Common myeloid progenitor, CD34-positive (primary cell): ENCODE data around the gene ZNF341. TPM values are rescaled to one million over a fixed set of nuclear protein-coding genes. Genes with fewer than 3 reads are reported as not detected.

Experiments
- CTCF ChIA-PET: fragments of 350-600 bp; sonication (Branson Sonifier 250); formaldehyde crosslinking; loops from one replicate; lab custom pipeline; 2021; ENCODE audit warnings: antibody characterized with exemption; lab: Charles Lee
- POLR2A ChIA-PET: fragments of 350-600 bp; sonication (Branson Sonifier 250); formaldehyde crosslinking; loops from one replicate; lab custom pipeline; 2021; ENCODE audit warnings: antibody characterized with exemption; lab: Charles Lee
- DNase-seq, 3 donors: peaks; one replicate each; pipeline versions ENCODE4 v3.0.0 to v3.0.0-alpha.2; 2013
- H3K27ac ChIP-seq, 2 experiments: 1 replicate in 1 of 2; 2 replicates in 1 of 2; pipeline ENCODE4 v1.7.0; 2013; ENCODE audit warnings: inconsistent platforms in 2 of 2, low read length in 2 of 2, mild to moderate bottlenecking in 2 of 2, low read depth in 1 of 2, moderate library complexity in 1 of 2; ENCODE audit not compliant: severe bottlenecking in 2 of 2, insufficient read depth in 1 of 2, poor library complexity in 1 of 2
- H3K27me3 ChIP-seq, 5 experiments: replicated peaks in 2 of 5; 1 replicate in 3 of 5; 2 replicates in 2 of 5; pipeline versions ENCODE4 v1.6.1 to v1.7.0; 2013; ENCODE audit warnings: low read length in 4 of 5, mild to moderate bottlenecking in 2 of 5, moderate library complexity in 2 of 5, inconsistent platforms in 1 of 5; ENCODE audit not compliant: insufficient read depth in 5 of 5, control insufficient read depth in 4 of 5
- H3K36me3 ChIP-seq, 4 experiments: 1 replicate in 2 of 4; 2 replicates in 2 of 4; pipeline versions ENCODE4 v1.6.1 to v1.7.0; 2013; ENCODE audit warnings: low read length in 3 of 4, control low read depth in 1 of 4, mild to moderate bottlenecking in 1 of 4; ENCODE audit not compliant: control insufficient read depth in 4 of 4, insufficient read depth in 4 of 4
- H3K4me1 ChIP-seq, 4 experiments: 1 replicate in 3 of 4; 2 replicates in 1 of 4; pipeline versions ENCODE4 v1.6.1 to v1.7.1; 2013; ENCODE audit warnings: low read length in 3 of 4, mild to moderate bottlenecking in 3 of 4, control low read depth in 1 of 4, inconsistent platforms in 1 of 4, moderate library complexity in 1 of 4; ENCODE audit not compliant: control insufficient read depth in 4 of 4, insufficient read depth in 4 of 4; ENCODE audit errors: control extremely low read depth in 1 of 4
- H3K4me3 ChIP-seq, 7 experiments: 1 replicate in 4 of 7; 2 replicates in 3 of 7; pipeline versions ENCODE4 v1.5.1 to v1.7.0; 2013; ENCODE audit warnings: mild to moderate bottlenecking in 7 of 7, low read length in 6 of 7, moderate library complexity in 6 of 7, inconsistent platforms in 2 of 7, low read depth in 2 of 7, control low read depth in 1 of 7; ENCODE audit not compliant: insufficient read depth in 4 of 7, control insufficient read depth in 1 of 7; ENCODE audit errors: extremely low read depth in 1 of 7
- H3K9me3 ChIP-seq, 5 experiments: 1 replicate in 4 of 5; 2 replicates in 1 of 5; pipeline versions ENCODE4 v1.6.1 to v1.7.1; 2013; ENCODE audit warnings: low read length in 4 of 5, mild to moderate bottlenecking in 2 of 5, inconsistent platforms in 1 of 5, low read depth in 1 of 5, moderate library complexity in 1 of 5; ENCODE audit not compliant: control insufficient read depth in 4 of 5, insufficient read depth in 2 of 5; ENCODE audit errors: control extremely low read depth in 1 of 5
- WGBS: methylation state at CpG from one replicate; pipeline ENCODE4 v1.1.5; 2013; ENCODE audit not compliant: insufficient coverage; 5-methylcytosine and 5-hydroxymethylcytosine counted together
- polyA plus RNA-seq: library from polyadenylated mRNA; unstranded; fragments of 120-200 nt; gene quantifications from one replicate; pipeline ENCODE4 v1.2.1, GENCODE V29; 2013

ZNF341 gene
- 2.5 TPM for polyA plus RNA-seq

DNA sequence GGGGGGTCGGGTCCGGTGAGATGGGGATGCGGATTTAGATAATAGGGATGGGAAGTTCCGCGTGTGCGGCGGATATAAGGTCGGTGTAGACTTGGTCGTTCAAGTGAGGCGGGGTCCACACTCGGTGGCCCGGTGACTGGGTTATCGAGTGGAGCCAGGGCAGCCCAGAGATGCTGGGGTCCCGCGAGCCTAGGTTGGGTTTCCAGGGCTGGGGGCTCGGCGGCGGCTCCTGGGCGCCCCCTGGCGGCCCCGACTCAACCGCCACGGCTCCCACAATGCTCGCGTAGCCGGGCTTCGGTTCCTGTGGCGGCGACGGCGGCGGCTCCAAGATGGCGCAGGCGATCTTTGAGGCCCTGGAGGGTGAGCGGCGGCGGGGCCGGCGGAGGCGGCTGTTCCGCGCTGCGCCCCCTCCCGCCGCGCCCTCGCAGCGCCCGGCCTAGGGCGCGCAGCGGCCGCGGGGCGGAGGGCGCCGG lies at the start of gene ZNF341:
ZNF341 (plus strand) TSS at position 304 of the 473 bp plus-strand sequence; CDS start at position 330, 26 bp downstream.
- H3K27ac ChIP-seq: peak within 1 kb of the TSS in 1 of 2 experiments; percentile 58
- H3K27me3 ChIP-seq: no peaks in the 10 kb centered on the region
- no peaks in the 10 kb centered on the region for H3K36me3 ChIP-seq
- H3K4me3 ChIP-seq: peak within 1 kb of the TSS; percentile 42 to 88 (median 71)
- ChIA-PET POLR2A (interaction anchor here (1.0 to 1.6 kb wide), 3 partner anchors 12 to 381 kb away, joined by 4 read pairs; partner anchors contain the start of genes CHMP4B, EIF2S2 and PXMP4), CTCF (no interaction called here)
- under 1% methylated on average over 44 of the region's 57 CpGs for WGBS
- DNase-seq: peak; percentile 89 to 94 (median 94)
- peaks cover 0 to 11% (median 3%) of the 10 kb centered on the region in 5 experiments for H3K9me3 ChIP-seq
- peaks cover 0 to 29% (median 26%) of the 10 kb centered on the region in 4 experiments for H3K4me1 ChIP-seq

DNA sequence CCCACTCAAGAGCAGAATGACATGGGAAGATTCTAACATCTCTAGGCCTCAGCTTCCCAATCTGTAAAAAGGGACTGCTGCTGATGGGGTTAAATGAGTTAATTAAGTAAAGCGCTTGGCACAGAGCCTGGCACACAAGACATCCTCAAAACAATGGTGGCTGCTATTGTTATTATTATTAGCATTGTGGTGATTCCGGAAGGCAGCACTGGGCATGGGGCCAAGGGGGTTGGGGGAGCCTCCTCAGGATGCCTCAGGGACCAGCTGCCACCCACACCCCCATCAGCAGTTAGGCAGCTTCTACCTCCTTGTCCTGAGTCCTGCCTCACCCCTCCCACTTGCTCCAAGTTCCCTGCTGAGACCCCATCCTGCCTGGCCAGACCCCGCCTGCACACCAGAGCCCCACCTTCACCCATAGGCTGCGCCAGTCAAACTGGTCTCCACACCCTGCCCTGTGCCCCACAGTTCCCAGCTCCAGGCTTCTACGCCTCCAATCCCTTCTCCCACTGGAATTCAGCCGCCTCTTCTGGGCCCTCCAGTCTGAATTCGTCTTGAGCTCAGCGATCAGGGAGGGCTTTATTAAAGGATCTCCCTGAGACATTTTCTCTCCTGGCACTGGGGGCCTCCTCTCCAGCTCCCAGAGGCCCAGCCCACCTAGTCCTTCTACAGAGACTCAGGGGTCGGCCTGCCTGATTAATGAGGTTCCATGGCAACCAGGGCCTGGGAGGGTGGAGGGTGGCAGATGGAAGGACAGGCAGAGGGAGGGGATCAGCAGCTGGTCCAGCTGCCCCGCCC lies 47.1 kb upstream of the ZNF341 start:
- H3K36me3 ChIP-seq: peaks cover 0 to 28% (median 4%) of the 10 kb centered on the region in 4 experiments
- CTCF ChIA-PET: interaction anchor here (0.7 to 2.6 kb wide), 6 partner anchors 9 to 231 kb away, joined by 3 to 7 read pairs (median 3); partner anchors contain the start of gene ACTL10
- no peaks in the 10 kb centered on the region for H3K9me3 ChIP-seq
- peak overlapping the region in 5 of 7 experiments; percentile 53 to 89 (median 74) for H3K4me3 ChIP-seq
- no peaks in the 10 kb centered on the region for H3K27me3 ChIP-seq
- POLR2A ChIA-PET: no interaction called here
- peak overlapping the region in 1 of 2 experiments; percentile 46 for H3K27ac ChIP-seq
- WGBS: 75% methylated on average over 8 of the region's 10 CpGs
- H3K4me1 ChIP-seq: peaks cover 0 to 48% (median 21%) of the 10 kb centered on the region in 4 experiments
- DNase-seq: peak in 2 of 3 donors; percentile 31

DNA sequence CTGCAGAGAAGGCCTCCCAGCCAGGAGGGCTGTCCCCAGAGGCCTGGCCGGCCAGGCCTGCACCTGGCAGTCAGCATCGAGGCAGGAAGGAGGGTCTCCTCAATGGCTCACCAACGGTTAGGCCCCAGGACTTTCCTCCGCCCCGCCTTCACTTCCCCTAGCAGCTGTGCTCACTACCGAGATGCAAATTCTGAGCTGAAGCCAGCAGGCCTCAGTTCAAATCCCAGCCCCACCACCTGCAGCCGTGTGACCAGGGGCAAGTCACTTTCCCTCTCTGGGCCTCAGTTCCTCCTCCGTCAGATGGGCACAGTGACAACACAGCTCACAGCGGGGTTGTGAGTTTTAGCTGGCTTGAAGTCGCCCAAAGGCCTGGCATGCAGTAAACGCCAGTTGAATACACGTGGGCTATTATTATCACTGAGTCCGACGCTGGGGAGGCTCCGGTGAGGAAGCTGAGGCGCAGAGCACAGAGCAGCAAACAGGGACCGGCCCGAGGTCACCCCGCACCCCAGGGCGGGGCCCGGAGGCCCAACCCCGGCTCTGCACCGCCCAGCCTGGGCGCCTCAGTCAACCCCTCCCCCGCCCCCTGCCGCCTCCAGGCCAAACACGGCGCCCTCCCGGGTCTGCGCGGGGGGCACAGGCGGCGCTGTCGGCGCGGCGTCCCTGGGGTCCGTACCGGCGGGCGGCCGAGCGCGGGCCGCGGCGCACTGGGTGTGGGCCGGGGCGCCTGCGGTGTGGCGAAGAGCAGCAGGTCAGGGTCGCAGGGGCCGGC lies 46.3 kb upstream of the ZNF341 start:
- WGBS: 4% methylated on average over 27 of the region's 53 CpGs
- POLR2A ChIA-PET: no interaction called here
- DNase-seq: peak in 2 of 3 donors; percentile 49 to 51
- Histone ChIP-seq H3K36me3 (peaks cover 0 to 20% (median 2%) of the 10 kb centered on the region in 4 experiments), H3K4me1 (peaks cover 0 to 55% (median 25%) of the 10 kb centered on the region in 4 experiments), H3K9me3 (no peaks in the 10 kb centered on the region), H3K27me3 (no peaks in the 10 kb centered on the region), H3K4me3 (peak overlapping the region; percentile 31 to 89 (median 71)), H3K27ac (peak overlapping the region in 1 of 2 experiments; percentile 46)
- CTCF ChIA-PET: interaction anchor here (0.7 to 2.6 kb wide), 6 partner anchors 10 to 232 kb away, joined by 3 to 7 read pairs (median 3); partner anchors contain the start of gene ACTL10

DNA sequence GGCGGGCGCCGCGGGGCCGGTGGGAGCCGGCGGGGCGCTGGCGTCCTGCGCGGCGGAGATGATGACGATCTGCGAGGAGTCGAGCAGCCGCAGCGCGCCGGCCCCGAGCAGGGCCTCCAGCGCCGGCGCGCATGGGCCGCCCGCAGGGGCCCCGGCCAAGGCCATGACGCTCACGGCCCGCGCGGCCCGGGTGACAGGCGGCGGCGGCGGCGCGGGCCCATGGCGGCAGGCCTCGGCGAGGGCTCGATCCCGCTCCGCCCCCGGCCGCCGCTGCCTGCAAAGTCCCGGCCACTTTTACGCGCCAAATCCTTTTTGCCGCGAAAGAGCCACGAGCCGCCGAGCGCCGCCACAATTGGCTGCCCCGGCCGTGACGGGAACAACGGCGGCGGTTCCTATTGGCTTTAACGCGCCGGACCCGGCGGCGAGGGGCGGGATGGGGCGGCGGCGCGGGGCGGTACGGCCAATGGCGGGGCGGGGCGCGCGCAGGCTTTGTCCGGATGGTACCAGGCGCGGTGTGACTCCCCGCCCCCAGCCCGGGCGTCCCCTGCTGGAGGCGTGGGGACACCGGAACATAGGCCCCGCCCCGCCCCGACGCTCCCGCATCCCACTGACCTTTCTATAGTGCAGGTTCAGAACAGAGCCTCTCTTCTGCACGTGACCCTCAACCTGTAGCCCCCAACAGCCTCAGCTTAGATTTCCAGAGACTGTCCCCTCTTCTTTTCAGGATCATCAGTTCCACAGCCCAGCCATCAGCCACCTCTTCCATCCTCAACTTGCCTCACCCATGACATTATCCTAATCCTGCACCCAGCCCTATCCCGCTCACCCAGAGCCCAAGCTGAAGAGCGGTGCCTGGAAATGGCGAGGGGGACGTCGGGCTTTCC lies 45.5 kb upstream of the ZNF341 start, which contains the start of gene E2F1:
E2F1 (minus strand) TSS at position 286 of the 884 bp plus-strand sequence; CDS start at position 165, 121 bp downstream.
- H3K9me3 ChIP-seq: no peaks in the 10 kb centered on the region
- H3K36me3 ChIP-seq: peaks cover 0 to 13% (median 2%) of the 10 kb centered on the region in 4 experiments
- WGBS: 2% methylated on average over 93 of the region's 101 CpGs
- ChIA-PET POLR2A (interaction anchor here (0.5 kb wide), 1 partner anchor 11 kb away, joined by 3 read pairs; no protein-coding TSS in a partner anchor), CTCF (interaction anchor here (0.8 to 2.6 kb wide), 4 partner anchors 10 to 124 kb away, joined by 3 to 8 read pairs (median 5); partner anchors contain the start of gene ACTL10)
- H3K4me1 ChIP-seq: peaks cover 0 to 55% (median 26%) of the 10 kb centered on the region in 4 experiments
- H3K27ac ChIP-seq: peak within 1 kb of the TSS in 1 of 2 experiments; percentile 46
- peak within 1 kb of the TSS; percentile 31 to 89 (median 71) for H3K4me3 ChIP-seq
- peak; percentile 91 to 94 (median 93) for DNase-seq
- no peaks in the 10 kb centered on the region for H3K27me3 ChIP-seq

DNA sequence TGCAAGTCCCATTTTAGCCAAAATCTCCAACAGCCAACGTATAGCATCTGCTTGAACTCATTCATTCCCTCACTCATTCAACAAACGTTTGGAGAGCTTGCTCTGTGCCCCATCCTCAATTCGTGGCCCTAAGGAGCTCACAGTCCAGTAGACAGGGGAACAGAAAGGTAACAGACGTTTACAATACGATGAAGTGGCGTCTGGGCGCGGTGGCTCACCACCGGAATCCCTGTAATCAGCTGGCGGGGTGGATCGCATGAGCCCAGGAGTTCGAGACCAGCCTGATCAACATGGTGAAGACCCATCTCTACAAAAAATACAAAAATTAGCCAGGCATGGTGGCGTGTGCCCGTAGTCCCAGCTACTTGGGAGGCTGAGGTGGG lies 44.8 kb upstream of the ZNF341 start:
- peak overlapping the region in 1 of 2 experiments; percentile 14 for H3K27ac ChIP-seq
- 85% methylated on average over 10 of the region's 14 CpGs for WGBS
- peaks cover 0 to 7% (median 2%) of the 10 kb centered on the region in 4 experiments for H3K36me3 ChIP-seq
- peaks cover 0 to 55% (median 26%) of the 10 kb centered on the region in 4 experiments for H3K4me1 ChIP-seq
- POLR2A ChIA-PET: interaction anchor here (0.5 kb wide), 1 partner anchor 10 kb away, joined by 3 read pairs; no protein-coding TSS in a partner anchor
- no peaks in the 10 kb centered on the region for H3K9me3 ChIP-seq
- no peaks in the 10 kb centered on the region for H3K27me3 ChIP-seq
- DNase-seq: no peak
- CTCF ChIA-PET: interaction anchor here (0.9 to 1.9 kb wide), 2 partner anchors 20 to 123 kb away, joined by 3 to 8 read pairs; partner anchors contain the start of gene ACTL10
- H3K4me3 ChIP-seq: peak overlapping the region in 5 of 7 experiments; percentile 40 to 75 (median 58)
